HepG2 (cell line): ENCODE results near the gene TTPAL. TPM values are rescaled to one million over a fixed set of nuclear protein-coding genes. Genes with fewer than 3 reads are reported as not detected.

Experiments
- HDAC6 ChIP-seq: fragments of 200-600 bp; sonication (generic); IDR thresholded peaks from 2 replicates; pipeline ENCODE4 v1.7.0; 2017; ENCODE audit warnings: mild to moderate bottlenecking, antibody characterized with exemption, low read length, low read depth
- HNF4G ChIP-seq, 2 experiments: sonication (generic) in 1 of 2; formaldehyde crosslinking in 1 of 2; IDR thresholded peaks; 2 replicates each; pipeline versions ENCODE4 v1.4.0 to v1.6.1; 2011 to 2020; ENCODE audit warnings: borderline replicate concordance in 2 of 2, low read depth in 2 of 2, mild to moderate bottlenecking in 2 of 2, low read length in 1 of 2, missing genetic modification reagents in 1 of 2, moderate library complexity in 1 of 2
- HNRNPUL1 ChIP-seq: fragments of 200-400 bp; formaldehyde crosslinking; IDR thresholded peaks from 2 replicates; pipeline ENCODE4 v1.6.1; 2017; ENCODE audit warnings: low read depth, mild to moderate bottlenecking, low read length, moderate library complexity
- MAF1 ChIP-seq: sonication (generic); formaldehyde crosslinking; IDR thresholded peaks from 2 replicates; pipeline ENCODE4 v1.5.0; 2020; ENCODE audit warnings: missing genetic modification reagents, borderline replicate concordance
- NFYC ChIP-seq: IDR thresholded peaks from 2 replicates; pipeline ENCODE4 v1.6.1; 2016; ENCODE audit warnings: missing genetic modification reagents, missing compliant biosample characterization
- RXRB ChIP-seq: IDR thresholded peaks from 2 replicates; pipeline ENCODE4 v1.6.1; 2016; ENCODE audit warnings: borderline replicate concordance, missing genetic modification reagents, missing compliant biosample characterization
- SNRNP70 ChIP-seq: fragments of 200-400 bp; formaldehyde crosslinking; IDR thresholded peaks from 2 replicates; pipeline ENCODE4 v1.6.1; 2017; ENCODE audit warnings: mild to moderate bottlenecking, low read depth, low read length, moderate library complexity
- ZBTB7B ChIP-seq: sonication (generic); formaldehyde crosslinking; IDR thresholded peaks from 2 replicates; pipeline ENCODE4 v1.4.0; 2020; ENCODE audit warnings: missing genetic modification reagents
- ZNF121 ChIP-seq: sonication (generic); formaldehyde crosslinking; IDR thresholded peaks from 2 replicates; pipeline ENCODE4 v1.5.0; 2020; ENCODE audit warnings: mild to moderate bottlenecking, missing genetic modification reagents
- ZNF317 ChIP-seq: sonication (generic); formaldehyde crosslinking; IDR thresholded peaks from 2 replicates; pipeline ENCODE4 v1.5.0; 2020; ENCODE audit warnings: mild to moderate bottlenecking, missing genetic modification reagents
- ZNF331 ChIP-seq: sonication (generic); formaldehyde crosslinking; IDR thresholded peaks from 2 replicates; pipeline ENCODE4 v1.4.0; 2020; ENCODE audit warnings: missing genetic modification reagents
- ZNF383 ChIP-seq: sonication (generic); formaldehyde crosslinking; IDR thresholded peaks from 2 replicates; pipeline ENCODE4 v1.4.0; 2020; ENCODE audit warnings: missing genetic modification reagents, mild to moderate bottlenecking, borderline replicate concordance
- ZNF7 ChIP-seq: IDR thresholded peaks from 2 replicates; pipeline ENCODE4 v1.6.1; 2016; ENCODE audit warnings: missing biosample characterization, missing genetic modification reagents
- ZNF878 ChIP-seq: sonication (generic); formaldehyde crosslinking; IDR thresholded peaks from 2 replicates; pipeline ENCODE4 v1.8.1; 2023; ENCODE audit warnings: mild to moderate bottlenecking, missing genetic modification reagents, moderate library complexity
- ZNF891 ChIP-seq: sonication (generic); formaldehyde crosslinking; IDR thresholded peaks from 2 replicates; pipeline ENCODE4 v1.5.0; 2020; ENCODE audit warnings: mild to moderate bottlenecking, missing genetic modification reagents
- polyA plus RNA-seq, 8 experiments: library from polyadenylated mRNA; depleted of rRNA in 3 of 8; stranded (reverse) in 7 of 8; unstranded in 1 of 8; fragments of >200 nt; fragmentation: Illumina TruSeq in 4 of 8; extraction: Trizol in 4 of 8; gene quantifications; 2 replicates each; pipeline versions ENCODE4 v1.2.1 to v1.2.3, GENCODE V29; 2011 to 2016; ENCODE audit warnings: low read depth in 4 of 8, missing spikeins in 1 of 8, mixed read lengths in 1 of 8; ENCODE audit not compliant: insufficient read depth in 1 of 8
- total RNA-seq, 5 experiments: library from RNA; depleted of rRNA; stranded (reverse); fragments of >200 nt; fragmentation: Illumina TruSeq; extraction: Trizol; gene quantifications; 2 replicates each; pipeline ENCODE4 v1.2.3, GENCODE V29; 2016; ENCODE audit warnings: low read depth in 1 of 5
- TF ChIP-seq, protein P1 (sequence below): sonication (generic); formaldehyde crosslinking; IDR thresholded peaks from 2 replicates; pipeline ENCODE4 v1.4.0; 2020; ENCODE audit warnings: missing genetic modification reagents, borderline replicate concordance
- TF ChIP-seq, protein P2 (sequence below): sonication (generic); formaldehyde crosslinking; IDR thresholded peaks from 2 replicates; pipeline ENCODE4 v1.4.0; 2020; ENCODE audit warnings: missing genetic modification reagents
- TF ChIP-seq, protein P3 (sequence below): IDR thresholded peaks from 2 replicates; pipeline ENCODE4 v1.6.1; 2016; ENCODE audit warnings: mild to moderate bottlenecking, missing biosample characterization, missing genetic modification reagents
- TF ChIP-seq, protein P4 (sequence below): sonication (generic); formaldehyde crosslinking; IDR thresholded peaks from 2 replicates; pipeline ENCODE4 v1.9.0; 2021; ENCODE audit warnings: missing genetic modification reagents, mild to moderate bottlenecking, borderline replicate concordance
- TF ChIP-seq, protein P5 (sequence below), 2 experiments: fragments of 450-650 bp in 1 of 2; sonication (generic) in 1 of 2; formaldehyde crosslinking; IDR thresholded peaks; 2 replicates each; pipeline versions ENCODE4 v1.5.0 to v1.8.0; 2020 to 2022; ENCODE audit warnings: mild to moderate bottlenecking in 1 of 2, missing genetic modification reagents in 1 of 2
- TF ChIP-seq, protein P6 (sequence below): sonication (generic); formaldehyde crosslinking; IDR thresholded peaks from 2 replicates; pipeline ENCODE4 v1.5.0; 2020; ENCODE audit warnings: mild to moderate bottlenecking, missing genetic modification reagents

TTPAL gene
- total and polyA plus RNA-seq, 2 of the 13 experiments (the other 11 are each of a cell fraction or from before 2014, with no cell fraction given) = 4.3 to 18.8 TPM

DNA sequence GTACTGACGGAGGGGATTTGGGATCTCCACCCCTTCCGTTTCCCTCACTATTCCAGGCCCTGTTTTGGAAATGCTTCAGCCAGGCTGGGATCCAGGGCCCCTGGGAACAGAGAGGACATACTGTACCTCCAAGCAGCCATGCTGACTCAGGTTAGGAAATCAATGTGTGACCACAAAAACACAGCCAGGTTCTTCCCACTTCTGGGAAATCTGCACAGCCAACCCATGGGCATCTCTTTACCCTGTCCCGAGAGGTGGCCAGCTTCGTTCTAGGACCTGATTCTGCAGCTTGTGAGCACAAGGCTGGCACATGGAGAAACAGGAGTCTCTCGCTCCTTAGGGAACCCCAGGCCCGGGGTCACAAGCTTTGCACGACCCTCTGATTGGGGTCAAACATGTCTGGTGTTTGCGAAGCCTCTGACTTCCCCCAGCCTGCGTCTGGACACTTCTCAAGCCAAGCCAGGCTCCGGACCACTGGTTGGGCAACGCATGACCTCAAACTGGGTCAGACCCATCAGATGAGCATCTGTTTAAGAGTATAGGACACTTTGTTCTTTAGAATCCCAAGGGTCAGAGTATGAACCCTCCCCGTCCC is 8.3 kb upstream of the TTPAL start (continued):
- TF ChIP-seq, protein P1, sequence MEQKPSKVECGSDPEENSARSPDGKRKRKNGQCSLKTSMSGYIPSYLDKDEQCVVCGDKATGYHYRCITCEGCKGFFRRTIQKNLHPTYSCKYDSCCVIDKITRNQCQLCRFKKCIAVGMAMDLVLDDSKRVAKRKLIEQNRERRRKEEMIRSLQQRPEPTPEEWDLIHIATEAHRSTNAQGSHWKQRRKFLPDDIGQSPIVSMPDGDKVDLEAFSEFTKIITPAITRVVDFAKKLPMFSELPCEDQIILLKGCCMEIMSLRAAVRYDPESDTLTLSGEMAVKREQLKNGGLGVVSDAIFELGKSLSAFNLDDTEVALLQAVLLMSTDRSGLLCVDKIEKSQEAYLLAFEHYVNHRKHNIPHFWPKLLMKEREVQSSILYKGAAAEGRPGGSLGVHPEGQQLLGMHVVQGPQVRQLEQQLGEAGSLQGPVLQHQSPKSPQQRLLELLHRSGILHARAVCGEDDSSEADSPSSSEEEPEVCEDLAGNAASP (CRISPR knock-in tag) = peak; percentile 45; the same call in 1 of the 2 replicates
- TF ChIP-seq MAF1 (CRISPR knock-in tag) (no peak), ZNF878 (CRISPR knock-in tag) (no peak), ZNF331 (CRISPR knock-in tag) (no peak), ZNF317 (CRISPR knock-in tag) (no peak), ZNF121 (CRISPR knock-in tag) (no peak), NFYC (no peak), HNF4G (IDR thresholded peaks at IDR 0.05; ENCODE audit: borderline replicate concordance, low read depth, low read length) (no peak; the same call in 1 of the 2 replicates), HNF4G (CRISPR knock-in tag; IDR thresholded peaks at IDR 0.05; ENCODE audit: borderline replicate concordance, low read depth) (no peak), SNRNP70 (no peak), HDAC6 (no peak), ZNF383 (no peak), HNRNPUL1 (no peak), ZNF7 (CRISPR knock-in tag) (no peak), ZBTB7B (CRISPR knock-in tag) (no peak), ZNF891 (CRISPR knock-in tag) (0 out of 2 replicates have a peak, but pooled peaks have one; percentile 34), RXRB (CRISPR knock-in tag) (peak; percentile 20; the same call in 1 of the 2 replicates)
- TF ChIP-seq, protein P2, sequence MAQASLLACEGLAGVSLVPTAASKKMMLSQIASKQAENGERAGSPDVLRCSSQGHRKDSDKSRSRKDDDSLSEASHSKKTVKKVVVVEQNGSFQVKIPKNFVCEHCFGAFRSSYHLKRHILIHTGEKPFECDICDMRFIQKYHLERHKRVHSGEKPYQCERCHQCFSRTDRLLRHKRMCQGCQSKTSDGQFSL (CRISPR knock-in tag) = no peak
- TF ChIP-seq, protein P3, sequence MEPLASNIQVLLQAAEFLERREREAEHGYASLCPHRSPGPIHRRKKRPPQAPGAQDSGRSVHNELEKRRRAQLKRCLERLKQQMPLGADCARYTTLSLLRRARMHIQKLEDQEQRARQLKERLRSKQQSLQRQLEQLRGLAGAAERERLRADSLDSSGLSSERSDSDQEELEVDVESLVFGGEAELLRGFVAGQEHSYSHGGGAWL (CRISPR knock-in tag) = no peak
- TF ChIP-seq, protein P4, sequence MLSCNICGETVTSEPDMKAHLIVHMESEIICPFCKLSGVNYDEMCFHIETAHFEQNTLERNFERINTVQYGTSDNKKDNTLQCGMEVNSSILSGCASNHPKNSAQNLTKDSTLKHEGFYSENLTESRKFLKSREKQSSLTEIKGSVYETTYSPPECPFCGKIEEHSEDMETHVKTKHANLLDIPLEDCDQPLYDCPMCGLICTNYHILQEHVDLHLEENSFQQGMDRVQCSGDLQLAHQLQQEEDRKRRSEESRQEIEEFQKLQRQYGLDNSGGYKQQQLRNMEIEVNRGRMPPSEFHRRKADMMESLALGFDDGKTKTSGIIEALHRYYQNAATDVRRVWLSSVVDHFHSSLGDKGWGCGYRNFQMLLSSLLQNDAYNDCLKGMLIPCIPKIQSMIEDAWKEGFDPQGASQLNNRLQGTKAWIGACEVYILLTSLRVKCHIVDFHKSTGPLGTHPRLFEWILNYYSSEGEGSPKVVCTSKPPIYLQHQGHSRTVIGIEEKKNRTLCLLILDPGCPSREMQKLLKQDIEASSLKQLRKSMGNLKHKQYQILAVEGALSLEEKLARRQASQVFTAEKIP (CRISPR knock-in tag) = no peak
- TF ChIP-seq, protein P5, sequence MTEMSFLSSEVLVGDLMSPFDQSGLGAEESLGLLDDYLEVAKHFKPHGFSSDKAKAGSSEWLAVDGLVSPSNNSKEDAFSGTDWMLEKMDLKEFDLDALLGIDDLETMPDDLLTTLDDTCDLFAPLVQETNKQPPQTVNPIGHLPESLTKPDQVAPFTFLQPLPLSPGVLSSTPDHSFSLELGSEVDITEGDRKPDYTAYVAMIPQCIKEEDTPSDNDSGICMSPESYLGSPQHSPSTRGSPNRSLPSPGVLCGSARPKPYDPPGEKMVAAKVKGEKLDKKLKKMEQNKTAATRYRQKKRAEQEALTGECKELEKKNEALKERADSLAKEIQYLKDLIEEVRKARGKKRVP (CRISPR knock-in tag; IDR thresholded peaks at IDR 0.05) = no peak
- TF ChIP-seq, protein P6, sequence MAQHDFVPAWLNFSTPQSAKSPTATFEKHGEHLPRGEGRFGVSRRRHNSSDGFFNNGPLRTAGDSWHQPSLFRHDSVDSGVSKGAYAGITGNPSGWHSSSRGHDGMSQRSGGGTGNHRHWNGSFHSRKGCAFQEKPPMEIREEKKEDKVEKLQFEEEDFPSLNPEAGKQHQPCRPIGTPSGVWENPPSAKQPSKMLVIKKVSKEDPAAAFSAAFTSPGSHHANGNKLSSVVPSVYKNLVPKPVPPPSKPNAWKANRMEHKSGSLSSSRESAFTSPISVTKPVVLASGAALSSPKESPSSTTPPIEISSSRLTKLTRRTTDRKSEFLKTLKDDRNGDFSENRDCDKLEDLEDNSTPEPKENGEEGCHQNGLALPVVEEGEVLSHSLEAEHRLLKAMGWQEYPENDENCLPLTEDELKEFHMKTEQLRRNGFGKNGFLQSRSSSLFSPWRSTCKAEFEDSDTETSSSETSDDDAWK (CRISPR knock-in tag) = no peak
